Sigmoid colon (tissue), 7 donors: ENCODE data around the gene RPS27. TPM values are rescaled to one million over a fixed set of nuclear protein-coding genes. Genes with fewer than 3 reads are reported as not detected.

Experiments used
- DNase-seq: peaks from one replicate; pipeline ENCODE4 v3.0.0-alpha.2; 2019
- H3K27ac ChIP-seq, 4 donors: fragments of 200-600 bp; sonication (generic); one replicate each; pipeline ENCODE4 v1.5.1; 2016 to 2019; ENCODE audit warnings: mild to moderate bottlenecking in 1 of 4
- H3K27me3 ChIP-seq, 3 donors: fragments of 200-600 bp; sonication (generic); one replicate each; pipeline ENCODE4 v1.5.1; 2019; ENCODE audit warnings: mild to moderate bottlenecking in 1 of 3
- H3K36me3 ChIP-seq, 4 donors: fragments of 200-600 bp; sonication (generic); one replicate each; pipeline ENCODE4 v1.5.1; 2016 to 2019
- H3K4me1 ChIP-seq, 4 donors: fragments of 200-600 bp; sonication (generic); one replicate each; pipeline ENCODE4 v1.5.1; 2017 to 2019
- H3K4me3 ChIP-seq, 4 donors: fragments of 200-600 bp; sonication (generic); one replicate each; pipeline ENCODE4 v1.5.1; 2017 to 2019; ENCODE audit warnings: mild to moderate bottlenecking in 2 of 4, moderate library complexity in 1 of 4
- H3K9me3 ChIP-seq, 4 donors: fragments of 200-600 bp in 3 of 4; sonication (generic) in 3 of 4; one replicate each; pipeline versions ENCODE4 v1.5.1 to v1.6.1; 2013 to 2019
- CTCF ChIP-seq, 4 experiments: fragments of 450-650 bp in 3 of 4; fragments of 200-600 bp in 1 of 4; IDR thresholded peaks; one replicate each; pipeline ENCODE4 v1.5.1; 2016 to 2019; ENCODE audit warnings: antibody characterized with exemption in 4 of 4, mild to moderate bottlenecking in 3 of 4, moderate library complexity in 2 of 4
- EP300 ChIP-seq, 4 donors: sonication (generic); formaldehyde crosslinking; IDR thresholded peaks; one replicate each; pipeline ENCODE4 v1.6.1; 2017; ENCODE audit warnings: antibody characterized with exemption in 4 of 4
- POLR2A ChIP-seq, 2 donors: fragments of 450-650 bp; IDR thresholded peaks; one replicate each; pipeline ENCODE4 v1.6.1; 2016; ENCODE audit warnings: antibody characterized with exemption in 2 of 2, mild to moderate bottlenecking in 2 of 2, moderate library complexity in 2 of 2
- POLR2AphosphoS5 ChIP-seq, 4 donors: sonication (generic); formaldehyde crosslinking; IDR thresholded peaks; one replicate each; pipeline ENCODE4 v1.6.1; 2017; ENCODE audit warnings: antibody characterized with exemption in 4 of 4
- WGBS, 2 donors: extraction: QIAGEN DNeasy Blood & Tissue Kit; methylation state at CpG; one replicate each; pipeline ENCODE4 v1.1.7; 2013; 5-methylcytosine and 5-hydroxymethylcytosine counted together
- intact Hi-C: fragments of 100-400 bp; cut with DNase I; formaldehyde crosslinking; loops from one replicate; pipeline ENCODE4 v1.15.1; 2023
- polyA plus RNA-seq, 3 donors: library from polyadenylated mRNA; stranded (reverse); fragments of 200-250 nt; gene quantifications; one replicate each; pipeline ENCODE4 v1.2.3, GENCODE V29; 2013
- total RNA-seq, 4 donors: library from RNA; depleted of rRNA; stranded (reverse); fragments of >200 nt; gene quantifications; one replicate each; pipeline ENCODE4 v1.1.0, GENCODE V29; 2016
- donor health status: healthy with polysubstance abuse.
- donor health status: Bipolar disorder and iron deficiency.
- donor health status: healthy.

Gene RPS27
- total and polyA plus RNA-seq, 7 donors, result 1,466 to 20,490 (median 4,347) TPM

- peak overlapping the region; percentile 98 to 100 (median 99) for H3K27ac ChIP-seq
- intact Hi-C loops, result loop anchor here (1.0 to 5.0 kb wide), 3 partner anchors 21 to 122 kb away; no protein-coding TSS in a partner anchor
- H3K36me3 ChIP-seq, result peaks cover 0 to 66% (median 38%) of the 10 kb centered on the region in 4 donors
- H3K4me1 ChIP-seq, result peaks cover 0 to 29% (median 19%) of the 10 kb centered on the region in 4 donors
- 44 to 73% methylated on average over 3 of the region's 3 CpGs for WGBS, 2 donors
- peak overlapping the region in 3 of 4 donors; percentile 92 to 98 (median 95) for H3K4me3 ChIP-seq
- TF ChIP-seq EP300 (IDR thresholded peaks at IDR 0.05), result no peak
- no peak for TF ChIP-seq POLR2A (IDR thresholded peaks at IDR 0.05)
- no peak for TF ChIP-seq POLR2AphosphoS5 (IDR thresholded peaks at IDR 0.05)
- no peak for TF ChIP-seq CTCF (IDR thresholded peaks at IDR 0.05)
- H3K27me3 ChIP-seq, result no peaks in the 10 kb centered on the region
- H3K9me3 ChIP-seq, result no peaks in the 10 kb centered on the region
- no peak for DNase-seq
These were observed 45.8 kb upstream of the RPS27 start for GRCh38 chr1:153944827-153945117.

- Histone ChIP-seq H3K27ac (peak overlapping the region; percentile 98 to 100 (median 99)), H3K9me3 (no peaks in the 10 kb centered on the region), H3K4me1 (peaks cover 0 to 29% (median 19%) of the 10 kb centered on the region in 4 donors), H3K36me3 (peaks cover 2 to 66% (median 41%) of the 10 kb centered on the region in 4 donors), H3K4me3 (peak overlapping the region; percentile 67 to 98 (median 94)), H3K27me3 (no peaks in the 10 kb centered on the region)
- intact Hi-C loops, result loop anchor here (1.0 to 5.0 kb wide), 3 partner anchors 22 to 122 kb away; no protein-coding TSS in a partner anchor
- TF ChIP-seq EP300 (IDR thresholded peaks at IDR 0.05), result no peak
- TF ChIP-seq POLR2A (IDR thresholded peaks at IDR 0.05), result no peak
- TF ChIP-seq CTCF (IDR thresholded peaks at IDR 0.05), result no peak
- peak in 1 of 4 donors; percentile 8 for TF ChIP-seq POLR2AphosphoS5 (IDR thresholded peaks at IDR 0.05)
- 18 to 21% methylated on average over 12 of the region's 12 CpGs for WGBS, 2 donors
- peak; percentile 77 for DNase-seq
These were observed 45.3 kb upstream of the RPS27 start for GRCh38 chr1:153945131-153945794.

GRCh38 chr1:153945795-153946621 lies 44.6 kb upstream of the RPS27 start:
- Histone ChIP-seq H3K4me3 (peak overlapping the region; percentile 67 to 98 (median 94)), H3K27ac (peak overlapping the region; percentile 98 to 100 (median 99)), H3K27me3 (no peaks in the 10 kb centered on the region), H3K36me3 (peaks cover 9 to 66% (median 42%) of the 10 kb centered on the region in 4 donors), H3K9me3 (no peaks in the 10 kb centered on the region), H3K4me1 (peaks cover 0 to 29% (median 19%) of the 10 kb centered on the region in 4 donors)
- WGBS, 2 donors, result 0% methylated on average over 95 of the region's 95 CpGs
- intact Hi-C loops, result loop anchor here (1.0 to 5.0 kb wide), 4 partner anchors 23 to 149 kb away; no protein-coding TSS in a partner anchor
- DNase-seq, result peak; percentile 95
- TF ChIP-seq POLR2A (IDR thresholded peaks at IDR 0.05), result peak; percentile 18 to 34
- peak in 3 of 4 donors; percentile 49 to 68 (median 53) for TF ChIP-seq EP300 (IDR thresholded peaks at IDR 0.05)
- no peak for TF ChIP-seq CTCF (IDR thresholded peaks at IDR 0.05)
- TF ChIP-seq POLR2AphosphoS5 (IDR thresholded peaks at IDR 0.05), result peak; percentile 70 to 85 (median 82)

- Histone ChIP-seq H3K36me3 (peaks cover 15 to 66% (median 46%) of the 10 kb centered on the region in 4 donors), H3K9me3 (no peaks in the 10 kb centered on the region), H3K4me3 (peak within 1 kb of the TSS; percentile 67 to 98 (median 94)), H3K27ac (peak within 1 kb of the TSS; percentile 98 to 100 (median 99)), H3K27me3 (no peaks in the 10 kb centered on the region), H3K4me1 (peaks cover 0 to 29% (median 19%) of the 10 kb centered on the region in 4 donors)
- peak; percentile 93 for DNase-seq
- TF ChIP-seq CTCF (IDR thresholded peaks at IDR 0.05), result peak; percentile 77 to 99 (median 86)
- peak; percentile 8 to 73 (median 64) for TF ChIP-seq POLR2AphosphoS5 (IDR thresholded peaks at IDR 0.05)
- TF ChIP-seq POLR2A (IDR thresholded peaks at IDR 0.05), result no peak
- TF ChIP-seq EP300 (IDR thresholded peaks at IDR 0.05), result no peak
- WGBS, 2 donors, result 8 to 10% methylated on average over 28 of the region's 28 CpGs
- intact Hi-C loops, result loop anchor here (1.0 to 5.0 kb wide), 2 partner anchors 36 to 149 kb away; no protein-coding TSS in a partner anchor
These were observed 43.8 kb upstream of the RPS27 start, which contains the start of gene DENND4B for GRCh38 chr1:153946622-153947241. TSS of gene DENND4B (minus strand) at chr1:153946718. CDS start at chr1:153944374, 2,344 bp downstream.
